GM18517 (cell line): ENCODE measurements around the gene CYP26C1.

Source experiments
- ATAC-seq: cut with Tn5 transposase; IDR thresholded peaks from one replicate; pipeline ENCODE4 v1.9.1; 2021; ENCODE audit warnings: mild to moderate bottlenecking, moderate library complexity; ENCODE audit not compliant: unreplicated experiment

The CYP26C1 gene

GRCh38 chr10:93063977-93064660 lies 3.5 kb downstream of the CYP26C1 start:
- no peak for ATAC-seq

DNA sequence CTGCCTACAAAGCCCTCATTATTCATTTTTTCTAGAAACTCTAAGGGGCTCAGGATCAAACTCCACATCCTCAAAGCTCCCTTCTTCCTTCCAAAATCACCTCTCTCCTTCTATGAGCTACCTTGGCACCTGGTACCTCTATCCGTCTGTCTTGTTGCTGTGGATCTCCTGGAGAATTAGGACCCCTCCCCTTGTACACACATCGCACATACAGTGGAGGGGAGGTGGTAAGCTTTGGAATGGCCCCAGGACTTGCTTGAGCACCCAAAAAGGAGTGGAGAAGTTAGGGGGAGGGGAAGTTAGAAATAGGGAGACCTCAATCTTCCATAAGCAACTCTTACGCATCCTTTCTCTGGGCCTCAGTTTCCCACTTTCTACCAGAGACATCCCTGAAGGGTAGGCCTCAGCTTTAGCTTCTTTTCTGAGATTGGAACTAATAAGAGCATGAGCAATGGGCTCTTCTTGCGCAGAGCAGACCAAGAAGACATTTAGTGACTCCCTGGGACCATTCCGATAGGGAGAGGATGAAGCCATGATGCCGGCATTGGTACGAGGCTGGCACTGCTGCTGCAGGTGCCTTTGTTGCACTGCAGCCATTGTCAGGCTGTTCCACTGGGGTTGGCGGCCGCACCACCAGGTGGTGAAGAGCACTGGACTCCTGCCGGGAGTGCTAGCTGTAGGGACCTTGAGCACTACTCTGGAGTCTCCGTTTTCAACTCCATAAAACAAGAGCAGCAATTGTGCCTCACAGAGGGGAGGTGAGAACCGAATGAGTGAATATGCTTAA lies 4.5 kb downstream of the CYP26C1 start:
- no peak for ATAC-seq

DNA sequence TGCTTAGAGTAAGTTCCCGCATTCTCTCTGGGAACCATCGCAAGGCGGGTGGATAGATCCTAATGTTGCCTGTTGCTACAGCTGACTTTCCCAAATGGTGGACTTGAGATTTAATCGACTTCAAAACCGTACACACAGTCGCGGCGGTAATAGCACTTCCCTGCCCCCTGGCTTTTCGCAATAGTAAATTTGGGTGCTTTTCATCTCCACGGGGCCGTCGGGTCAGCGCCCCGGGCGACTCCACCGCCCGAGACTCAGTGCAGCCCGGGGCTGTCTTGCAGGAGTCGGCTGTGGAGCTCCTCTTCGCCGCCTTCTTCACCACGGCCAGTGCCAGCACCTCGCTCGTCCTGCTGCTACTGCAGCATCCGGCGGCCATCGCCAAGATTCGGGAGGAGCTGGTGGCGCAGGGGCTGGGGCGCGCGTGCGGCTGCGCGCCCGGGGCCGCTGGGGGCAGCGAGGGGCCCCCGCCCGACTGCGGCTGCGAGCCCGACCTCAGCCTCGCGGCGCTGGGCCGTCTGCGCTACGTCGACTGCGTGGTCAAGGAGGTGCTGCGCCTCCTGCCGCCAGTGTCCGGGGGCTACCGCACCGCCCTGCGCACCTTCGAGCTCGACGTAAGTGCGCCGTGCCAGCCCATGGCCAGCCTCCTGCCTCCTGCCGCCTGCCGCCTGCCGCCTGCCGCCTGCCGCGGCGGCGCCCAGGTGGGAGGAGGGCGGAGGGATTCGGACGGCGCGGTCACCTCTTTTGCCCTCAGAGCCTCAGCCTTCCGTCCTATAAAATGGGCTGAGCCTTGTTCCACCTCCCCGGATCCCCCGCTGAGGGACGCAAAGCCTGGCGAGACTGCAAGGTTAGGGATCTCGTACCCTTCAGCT lies 5.3 kb downstream of the CYP26C1 start:
- ATAC-seq, result no peak

- no peak for ATAC-seq
Observed at GRCh38 chr10:93066544-93066913, 5.9 kb downstream of the CYP26C1 start.

- ATAC-seq, result no peak
Observed at GRCh38 chr10:93067443-93068365, 7.1 kb downstream of the CYP26C1 start.

GRCh38 chr10:93068411-93069244 lies 8.0 kb downstream of the CYP26C1 start:
- ATAC-seq, result no peak

DNA sequence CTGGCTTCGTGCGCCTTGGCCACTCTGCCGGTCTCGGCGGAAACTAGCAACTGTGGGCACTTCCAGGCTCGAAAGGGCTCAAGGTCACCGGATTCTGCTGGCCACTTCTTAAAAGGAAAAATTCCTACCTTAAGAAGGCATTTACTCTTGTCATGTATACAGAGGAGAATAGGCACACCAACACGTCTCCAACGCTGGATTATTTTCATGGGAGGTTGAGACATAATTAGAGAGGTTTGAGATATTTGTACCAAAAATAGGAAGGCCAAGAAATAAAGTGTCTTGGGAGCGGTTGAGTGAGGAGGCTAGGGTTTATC lies 8.6 kb downstream of the CYP26C1 start:
- ATAC-seq, result no peak

GRCh38 chr10:93070378-93071176 lies 10.0 kb downstream of the CYP26C1 start:
- no peak for ATAC-seq

GRCh38 chr10:93071177-93071472 lies 10.5 kb downstream of the CYP26C1 start:
- ATAC-seq, result no peak

DNA sequence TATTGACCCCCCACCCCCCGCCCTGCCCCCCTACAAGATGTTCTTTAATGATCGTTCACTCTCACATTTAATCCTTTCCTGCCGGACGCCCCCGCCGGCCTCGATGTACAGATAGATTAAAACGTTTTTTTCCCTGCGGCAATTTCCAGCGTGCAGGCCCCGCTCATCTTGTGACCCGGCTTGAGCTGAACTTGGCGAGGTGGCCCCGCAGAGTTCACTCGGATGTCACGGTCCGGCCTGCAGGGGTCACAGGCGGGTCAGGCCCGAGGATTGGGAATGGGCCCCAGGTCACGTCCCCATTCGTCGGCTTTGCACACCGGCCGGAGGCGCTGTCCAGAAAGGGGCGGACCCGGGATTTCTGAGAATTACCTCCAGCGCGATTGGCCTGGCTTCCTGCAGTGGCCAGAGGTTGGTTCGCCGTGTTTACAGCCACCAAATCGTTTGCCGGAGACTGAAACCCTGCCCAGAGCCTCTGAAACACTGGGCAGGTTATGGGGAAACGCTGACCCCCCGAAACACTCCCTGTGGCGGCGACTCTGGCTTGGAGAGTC lies 11.2 kb downstream of the CYP26C1 start:
- no peak for ATAC-seq

- ATAC-seq, result no peak
Observed at GRCh38 chr10:93072225-93072712, 11.7 kb downstream of the CYP26C1 start.

DNA sequence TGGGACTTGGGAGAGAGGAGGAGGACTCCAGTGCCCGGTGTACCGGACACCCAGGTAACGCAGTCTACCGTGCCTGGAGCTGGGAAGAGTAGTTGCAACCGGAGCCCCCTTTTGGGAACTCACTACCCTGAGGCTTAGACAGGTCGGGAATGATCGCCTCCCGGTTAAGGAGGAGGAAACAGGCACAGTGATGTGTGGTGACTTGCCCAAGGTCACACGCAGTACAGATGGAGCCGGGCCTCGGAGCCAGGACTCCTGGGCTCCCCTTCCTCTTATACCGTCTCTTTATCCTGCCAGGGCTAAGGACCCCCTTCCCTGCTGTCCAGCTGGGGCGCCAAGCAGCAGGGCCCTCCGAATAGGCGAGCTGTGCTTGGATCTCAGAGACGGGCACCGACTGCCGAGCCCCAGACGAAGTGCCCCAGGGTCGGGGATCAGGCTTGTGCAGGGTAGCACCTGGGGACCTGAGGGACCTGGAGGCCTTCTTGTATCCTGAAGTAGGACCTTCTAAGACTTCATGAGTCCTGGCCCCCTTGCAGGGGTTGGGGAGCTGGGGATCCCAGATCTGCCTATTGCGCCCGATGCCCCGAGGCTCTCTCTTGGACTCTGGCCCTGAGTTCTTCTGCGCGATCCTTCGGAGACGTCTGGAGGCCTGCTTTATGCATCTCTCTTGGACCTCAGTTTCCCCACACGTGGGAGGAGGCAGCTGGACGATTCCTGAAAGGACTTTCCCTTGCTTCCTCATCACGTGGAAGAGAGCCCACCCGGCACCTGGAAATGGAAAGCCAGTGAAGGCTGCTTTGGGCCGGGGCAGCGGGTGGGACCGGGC lies 12.3 kb downstream of the CYP26C1 start:
- no peak for ATAC-seq

GRCh38 chr10:93073539-93074146 lies 13.0 kb downstream of the CYP26C1 start, which contains the start of gene CYP26A1:
Gene CYP26A1, plus strand, starts transcription at chr10:93073893. Its CDS starts 42 bp downstream, at chr10:93073935.
- no peak for ATAC-seq

GRCh38 chr10:93074147-93074596 lies 13.6 kb downstream of the CYP26C1 start:
- no peak for ATAC-seq

DNA sequence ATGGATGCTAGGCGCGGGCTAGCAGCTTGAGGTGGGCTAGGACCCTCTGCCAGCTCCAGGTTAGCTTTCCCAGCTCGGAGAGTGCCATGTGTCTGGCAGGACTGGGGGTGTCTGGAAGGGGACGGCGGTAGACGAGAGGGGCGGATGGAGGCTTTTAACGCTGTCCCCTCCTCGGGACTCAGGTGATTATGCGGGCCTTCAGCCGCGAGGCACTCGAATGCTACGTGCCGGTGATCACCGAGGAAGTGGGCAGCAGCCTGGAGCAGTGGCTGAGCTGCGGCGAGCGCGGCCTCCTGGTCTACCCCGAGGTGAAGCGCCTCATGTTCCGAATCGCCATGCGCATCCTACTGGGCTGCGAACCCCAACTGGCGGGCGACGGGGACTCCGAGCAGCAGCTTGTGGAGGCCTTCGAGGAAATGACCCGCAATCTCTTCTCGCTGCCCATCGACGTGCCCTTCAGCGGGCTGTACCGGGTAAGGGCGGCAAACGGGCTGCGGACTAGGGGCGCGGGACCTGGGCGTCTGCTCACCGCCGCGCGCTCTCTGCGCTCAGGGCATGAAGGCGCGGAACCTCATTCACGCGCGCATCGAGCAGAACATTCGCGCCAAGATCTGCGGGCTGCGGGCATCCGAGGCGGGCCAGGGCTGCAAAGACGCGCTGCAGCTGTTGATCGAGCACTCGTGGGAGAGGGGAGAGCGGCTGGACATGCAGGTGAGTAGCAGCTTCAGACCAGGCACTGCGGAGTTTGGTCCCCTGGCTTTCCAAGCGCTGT lies 14.2 kb downstream of the CYP26C1 start:
- no peak for ATAC-seq
